Gastrocnemius medialis (tissue), 4 donors: ENCODE data around the gene ITFG2.

Experiments
- CTCF ChIP-seq, 5 experiments: fragments of 450-650 bp in 3 of 5; fragments of 200-600 bp in 2 of 5; sonication (generic) in 2 of 5; IDR thresholded peaks in 4 of 5; conservative IDR thresholded peaks in 1 of 5; 1 replicate in 4 of 5; 2 replicates in 1 of 5; pipeline ENCODE4 v1.5.1; 2016 to 2019; ENCODE audit warnings: antibody characterized with exemption in 5 of 5, mild to moderate bottlenecking in 3 of 5, moderate library complexity in 3 of 5
- POLR2A ChIP-seq, 2 donors: fragments of 450-650 bp; IDR thresholded peaks; one replicate each; pipeline ENCODE4 v1.6.1; 2017; ENCODE audit warnings: antibody characterized with exemption in 2 of 2, mild to moderate bottlenecking in 2 of 2, moderate library complexity in 2 of 2

GRCh38 chr12:2829275-2829674, 16.8 kb downstream of the ITFG2 start:
- TF ChIP-seq CTCF (IDR thresholded peaks at IDR 0.05 in 4 of 5, conservative IDR thresholded peaks at IDR 0.05 in 1 of 5) (no peak), POLR2A (IDR thresholded peaks at IDR 0.05) (no peak)
